ENCODE data around the gene ATP7B.

- no peak for TF ChIP-seq CTCF (IDR thresholded peaks at IDR 0.05)
- no peak for TF ChIP-seq POLR2A (IDR thresholded peaks at IDR 0.05)
Observed at GRCh38 chr13:51945149-51945548, 66.1 kb downstream of the ATP7B start.
